Midbrain (tissue), 1 donor: Measurements from ENCODE around the gene RBMS3.

Experiments
- DNase-seq: peaks from one replicate; lab custom pipeline; 2025; lab: John Stamatoyannopoulos, UW

The RBMS3 gene

GRCh38 chr3:29525254-29525881 lies 244.5 kb downstream of the RBMS3 start:
- no peak for DNase-seq

GRCh38 chr3:29527246-29527645 lies 246.4 kb downstream of the RBMS3 start:
- DNase-seq = no peak

GRCh38 chr3:29531644-29532043 lies 250.8 kb downstream of the RBMS3 start:
- no peak for DNase-seq

GRCh38 chr3:29532473-29532872 lies 251.6 kb downstream of the RBMS3 start:
- DNase-seq = no peak

- no peak for DNase-seq
These were observed 253.1 kb downstream of the RBMS3 start for GRCh38 chr3:29534006-29534405.

GRCh38 chr3:29536016-29536758 lies 255.3 kb downstream of the RBMS3 start:
- DNase-seq = no peak

GRCh38 chr3:29537889-29538609 lies 257.2 kb downstream of the RBMS3 start:
- DNase-seq = no peak

- DNase-seq = no peak
These were observed 257.7 kb downstream of the RBMS3 start for GRCh38 chr3:29538610-29538958.

GRCh38 chr3:29540544-29540943 lies 259.7 kb downstream of the RBMS3 start:
- no peak for DNase-seq

GRCh38 chr3:29544701-29545363 lies 264.0 kb downstream of the RBMS3 start:
- no peak for DNase-seq

GRCh38 chr3:29545615-29546014 lies 264.7 kb downstream of the RBMS3 start:
- DNase-seq = no peak

- DNase-seq = no peak
These were observed 271.2 kb downstream of the RBMS3 start for GRCh38 chr3:29552051-29552450.

GRCh38 chr3:29554566-29554965 lies 273.7 kb downstream of the RBMS3 start:
- no peak for DNase-seq

- no peak for DNase-seq
These were observed 274.7 kb downstream of the RBMS3 start for GRCh38 chr3:29555590-29555989.

- DNase-seq = no peak
These were observed 276.3 kb downstream of the RBMS3 start for GRCh38 chr3:29557186-29557585.

GRCh38 chr3:29557825-29558224 lies 277.0 kb downstream of the RBMS3 start:
- no peak for DNase-seq

- no peak for DNase-seq
These were observed 279.0 kb downstream of the RBMS3 start for GRCh38 chr3:29559741-29560465.

- DNase-seq = no peak
These were observed 280.8 kb downstream of the RBMS3 start for GRCh38 chr3:29561651-29562149.

GRCh38 chr3:29565236-29565635 lies 284.4 kb downstream of the RBMS3 start:
- no peak for DNase-seq

- no peak for DNase-seq
These were observed 286.6 kb downstream of the RBMS3 start for GRCh38 chr3:29567501-29567900.

- no peak for DNase-seq
These were observed 287.5 kb downstream of the RBMS3 start for GRCh38 chr3:29568355-29568754.

- DNase-seq = no peak
These were observed 295.3 kb downstream of the RBMS3 start for GRCh38 chr3:29576181-29576580.
